HG03280 (cell line): ENCODE results near the gene HAT1.
A peak's percentile ranks its signal among the peaks of the same experiment; 100 is the strongest.
"Not testable (repeated sequence)": the region's sequence is repeated elsewhere in the genome, so short reads cannot be mapped to it uniquely, and the experiment has no call there.

ENCODE experiments used
- ATAC-seq: cut with Tn5 transposase; IDR thresholded peaks from one replicate; pipeline ENCODE4 v1.9.1; 2021; ENCODE audit warnings: mild to moderate bottlenecking, moderate library complexity; ENCODE audit not compliant: unreplicated experiment

HAT1 gene

GRCh38 chr2:171968509-171968908 lies 46.2 kb downstream of the HAT1 start:
- no peak for ATAC-seq

- no peak for ATAC-seq
Observed at GRCh38 chr2:171972329-171972982, 50.2 kb downstream of the HAT1 start.

GRCh38 chr2:171979103-171979502 lies 56.8 kb downstream of the HAT1 start:
- no peak for ATAC-seq

GRCh38 chr2:171983924-171984323 lies 61.7 kb downstream of the HAT1 start:
- ATAC-seq: not testable (repeated sequence)

GRCh38 chr2:171985076-171985475 lies 62.8 kb downstream of the HAT1 start:
- no peak for ATAC-seq

- ATAC-seq: no peak
Observed at GRCh38 chr2:171986778-171987177, 64.5 kb downstream of the HAT1 start.

GRCh38 chr2:171991027-171991426 lies 68.8 kb downstream of the HAT1 start:
- ATAC-seq: no peak

GRCh38 chr2:171995586-171995985 lies 73.3 kb downstream of the HAT1 start:
- ATAC-seq: no peak

- no peak for ATAC-seq
Observed at GRCh38 chr2:171996021-171996420, 73.8 kb downstream of the HAT1 start.

- ATAC-seq: not testable (repeated sequence)
Observed at GRCh38 chr2:171997031-171997430, 74.8 kb downstream of the HAT1 start.

- peak; percentile 8 for ATAC-seq
Observed at GRCh38 chr2:171999161-171999560, 76.9 kb downstream of the HAT1 start.

GRCh38 chr2:171999604-172000469 lies 77.6 kb downstream of the HAT1 start, which contains the start of gene METAP1D:
TSS of gene METAP1D (plus strand) at chr2:171999953. CDS start at chr2:171999970, 17 bp downstream.
- peak; percentile 98 for ATAC-seq

GRCh38 chr2:172000696-172001361 lies 78.6 kb downstream of the HAT1 start:
- no peak for ATAC-seq

GRCh38 chr2:172007372-172007771 lies 85.1 kb downstream of the HAT1 start:
- ATAC-seq: no peak

- ATAC-seq: no peak
Observed at GRCh38 chr2:172009823-172010222, 87.6 kb downstream of the HAT1 start.

GRCh38 chr2:172011812-172012575 lies 89.7 kb downstream of the HAT1 start:
- no peak for ATAC-seq

GRCh38 chr2:172012677-172013391 lies 90.6 kb downstream of the HAT1 start:
- no peak for ATAC-seq

- peak; percentile 73 for ATAC-seq
Observed at GRCh38 chr2:172013396-172013795, 91.1 kb downstream of the HAT1 start.

- no peak for ATAC-seq
Observed at GRCh38 chr2:172021074-172021931, 99.0 kb downstream of the HAT1 start.
